Keratinocyte (primary cell): ENCODE results near the gene HYDIN.
"Not testable (repeated sequence)": the region's sequence is repeated elsewhere in the genome, so short reads cannot be mapped to it uniquely, and the experiment has no call there.

Experiments
- EZH2 ChIP-seq: IDR thresholded peaks from one replicate; pipeline ENCODE4 v1.6.1; 2012; ENCODE audit warnings: inconsistent platforms, mild to moderate bottlenecking, low read length, moderate library complexity
- TF ChIP-seq, protein P1 (sequence below), 3 experiments: IDR thresholded peaks in 1 of 3; conservative IDR thresholded peaks in 1 of 3; optimal IDR thresholded peaks in 1 of 3; 2 replicates in 2 of 3; 3 replicates in 1 of 3; pipeline versions ENCODE3 to v1.5.1; 2011; ENCODE audit warnings: low read length in 3 of 3, mild to moderate bottlenecking in 3 of 3, moderate library complexity in 2 of 3, control low read depth in 1 of 3, inconsistent platforms in 1 of 3; ENCODE audit not compliant: insufficient read depth in 2 of 3; ENCODE audit errors: extremely low read depth in 1 of 3

DNA sequence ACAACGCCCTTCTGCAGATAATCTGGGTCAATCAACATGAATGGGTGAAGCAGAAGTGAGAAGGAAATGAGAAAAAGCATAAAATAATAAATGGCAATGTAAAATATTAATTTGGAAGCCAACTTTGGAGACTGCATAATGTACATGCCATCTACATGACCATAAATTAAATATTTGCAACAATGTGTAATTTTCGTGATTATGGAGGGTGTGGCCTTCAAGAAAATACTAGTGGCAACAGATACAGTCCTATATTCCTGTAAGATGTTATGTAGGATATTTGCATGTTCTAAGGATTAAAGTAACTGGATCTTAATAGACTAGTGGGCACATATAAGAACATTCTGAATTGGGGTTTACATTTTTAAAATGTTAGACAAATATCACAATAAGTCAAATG is 78.9 kb downstream of the HYDIN start:
- TF ChIP-seq, protein P1, sequence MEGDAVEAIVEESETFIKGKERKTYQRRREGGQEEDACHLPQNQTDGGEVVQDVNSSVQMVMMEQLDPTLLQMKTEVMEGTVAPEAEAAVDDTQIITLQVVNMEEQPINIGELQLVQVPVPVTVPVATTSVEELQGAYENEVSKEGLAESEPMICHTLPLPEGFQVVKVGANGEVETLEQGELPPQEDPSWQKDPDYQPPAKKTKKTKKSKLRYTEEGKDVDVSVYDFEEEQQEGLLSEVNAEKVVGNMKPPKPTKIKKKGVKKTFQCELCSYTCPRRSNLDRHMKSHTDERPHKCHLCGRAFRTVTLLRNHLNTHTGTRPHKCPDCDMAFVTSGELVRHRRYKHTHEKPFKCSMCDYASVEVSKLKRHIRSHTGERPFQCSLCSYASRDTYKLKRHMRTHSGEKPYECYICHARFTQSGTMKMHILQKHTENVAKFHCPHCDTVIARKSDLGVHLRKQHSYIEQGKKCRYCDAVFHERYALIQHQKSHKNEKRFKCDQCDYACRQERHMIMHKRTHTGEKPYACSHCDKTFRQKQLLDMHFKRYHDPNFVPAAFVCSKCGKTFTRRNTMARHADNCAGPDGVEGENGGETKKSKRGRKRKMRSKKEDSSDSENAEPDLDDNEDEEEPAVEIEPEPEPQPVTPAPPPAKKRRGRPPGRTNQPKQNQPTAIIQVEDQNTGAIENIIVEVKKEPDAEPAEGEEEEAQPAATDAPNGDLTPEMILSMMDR (optimal IDR thresholded peaks at IDR 0.05 in 1 of 3, IDR thresholded peaks at IDR 0.05 in 1 of 3, conservative IDR thresholded peaks at IDR 0.05 in 1 of 3; ENCODE audit: extremely low read depth in 1 of 3, insufficient read depth in 2 of 3, low read length in 3 of 3), result not testable (repeated sequence)
- not testable (repeated sequence) for TF ChIP-seq EZH2
